Lung (tissue), 12 donors: ENCODE results near the gene RASSF5. TPM values are rescaled to one million over a fixed set of nuclear protein-coding genes. Genes with fewer than 3 reads are reported as not detected.
A peak's percentile ranks its signal among the peaks of the same experiment; 100 is the strongest.

ENCODE experiments used
- ATAC-seq: fragments of 200-7000 bp; cut with Tn5 transposase; one replicate; pipeline ENCODE4 v1.9.1; 2020; ENCODE audit warnings: moderate number of reproducible peaks; ENCODE audit not compliant: insufficient read depth, low FRiP score
- DNase-seq, 3 donors: peaks; one replicate each; pipeline ENCODE4 v3.0.0-alpha.2; 2013 to 2017
- H3K27ac ChIP-seq, 2 donors: one replicate each; pipeline ENCODE4 v1.5.1; 2013; ENCODE audit warnings: mild to moderate bottlenecking in 2 of 2, moderate library complexity in 2 of 2, control low read depth in 1 of 2, inconsistent platforms in 1 of 2, low read depth in 1 of 2, low read length in 1 of 2
- H3K27me3 ChIP-seq, 3 donors: one replicate each; pipeline ENCODE4 v1.5.1; 2013; ENCODE audit warnings: low read length in 2 of 3; ENCODE audit not compliant: control insufficient read depth in 3 of 3, insufficient read depth in 3 of 3
- H3K36me3 ChIP-seq, 4 donors: one replicate each; pipeline ENCODE4 v1.5.1; 2013; ENCODE audit warnings: low read length in 4 of 4, mild to moderate bottlenecking in 1 of 4, moderate library complexity in 1 of 4; ENCODE audit not compliant: control insufficient read depth in 4 of 4, insufficient read depth in 4 of 4
- H3K4me1 ChIP-seq, 5 donors: one replicate each; pipeline ENCODE4 v1.5.1; 2013; ENCODE audit warnings: low read length in 5 of 5, mild to moderate bottlenecking in 2 of 5, moderate library complexity in 1 of 5; ENCODE audit not compliant: control insufficient read depth in 5 of 5, insufficient read depth in 5 of 5
- H3K4me3 ChIP-seq: one replicate; pipeline ENCODE4 v1.5.1; 2013; ENCODE audit warnings: mild to moderate bottlenecking, control low read depth, moderate library complexity
- H3K9ac ChIP-seq, 2 donors: one replicate each; pipeline ENCODE4 v1.5.1; 2013; ENCODE audit warnings: low read length in 2 of 2, control low read depth in 1 of 2; ENCODE audit not compliant: insufficient read depth in 1 of 2
- H3K9me3 ChIP-seq, 4 donors: one replicate each; pipeline ENCODE4 v1.5.1; 2013; ENCODE audit warnings: low read length in 3 of 4, mild to moderate bottlenecking in 1 of 4, moderate library complexity in 1 of 4; ENCODE audit not compliant: control insufficient read depth in 4 of 4, insufficient read depth in 3 of 4
- WGBS, 2 donors: extraction: QIAGEN DNeasy Blood & Tissue Kit; methylation state at CpG; one replicate each; pipeline ENCODE4 v1.1.7; 2013; 5-methylcytosine and 5-hydroxymethylcytosine counted together
- polyA plus RNA-seq, 2 donors: library from polyadenylated mRNA; stranded (reverse); fragments of 200-250 nt; gene quantifications; one replicate each; pipeline ENCODE4 v1.2.1, GENCODE V29; 2013
- total RNA-seq, 2 donors: library from RNA; depleted of rRNA in 1 of 2; stranded (reverse); fragments of >200 nt in 1 of 2; gene quantifications; one replicate each; pipeline ENCODE4 v1.2.1, GENCODE V29; 2014 to 2021
- TF ChIP-seq, protein P1 (sequence below): IDR thresholded peaks from 2 replicates; pipeline ENCODE4 v1.5.1; 2012; ENCODE audit warnings: mild to moderate bottlenecking; ENCODE audit errors: control extremely low read depth, extremely low read depth
- donor health status: control.
- donor health status: control.
- donor health status: Bipolar disorder and iron deficiency.
- donor health status: healthy.
- donor health status: DM: yes; HTN: yes; CAD: no.

The RASSF5 gene
- total and polyA plus RNA-seq, 4 donors: 10.3 to 38.2 (median 30.7) TPM

DNA sequence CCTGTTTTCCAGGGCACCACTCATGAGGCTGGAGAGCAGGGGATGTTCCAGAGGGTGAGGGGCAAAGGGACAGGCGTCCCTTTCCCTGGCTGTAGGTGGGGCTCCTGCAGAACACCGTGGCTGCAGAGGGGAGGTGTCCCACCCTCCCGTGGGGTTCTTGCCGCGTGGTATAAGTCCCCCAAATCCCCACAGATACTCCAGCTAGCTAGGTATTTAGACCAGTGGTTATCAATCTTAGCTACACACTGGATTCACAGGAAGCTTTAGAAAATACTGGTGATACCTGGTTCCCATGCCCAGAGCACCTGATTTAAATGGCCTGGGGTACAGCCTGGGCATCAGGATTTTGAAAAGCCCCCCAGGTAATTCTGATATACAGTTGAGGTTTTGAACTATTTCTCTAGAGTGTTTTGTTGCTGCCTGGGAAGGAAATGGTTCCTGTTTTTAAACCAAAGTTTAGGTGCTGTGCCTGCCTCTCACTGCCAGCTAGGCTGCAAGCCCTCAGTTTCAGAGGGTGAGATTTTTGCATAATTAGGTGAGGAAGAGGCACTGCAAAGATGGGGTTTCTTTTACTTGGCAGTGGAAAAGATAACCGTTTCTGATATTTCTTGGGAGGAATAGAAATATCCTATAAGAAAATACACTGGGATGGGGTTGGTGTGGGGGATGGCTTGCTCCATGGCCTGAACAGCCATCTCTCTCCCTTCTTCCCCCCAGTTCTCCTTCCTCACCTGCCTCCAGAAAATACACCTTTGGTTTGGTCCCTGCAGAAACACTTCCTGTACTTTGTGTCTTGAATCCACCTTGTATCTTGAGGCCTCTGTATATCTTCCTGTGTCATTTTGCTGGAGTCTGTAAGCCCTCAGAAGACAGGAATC, 51.7 kb downstream of the RASSF5 start:
- DNase-seq (no peak), ATAC-seq (no peak)
- H3K9ac ChIP-seq: no peak overlapping the region
- H3K36me3 ChIP-seq: peaks cover 0 to 2% (median 0%) of the 10 kb centered on the region in 4 donors
- no peak overlapping the region for H3K4me3 ChIP-seq
- peaks cover 0 to 32% (median 17%) of the 10 kb centered on the region in 5 donors for H3K4me1 ChIP-seq
- no peaks in the 10 kb centered on the region for H3K9me3 ChIP-seq
- TF ChIP-seq, protein P1, sequence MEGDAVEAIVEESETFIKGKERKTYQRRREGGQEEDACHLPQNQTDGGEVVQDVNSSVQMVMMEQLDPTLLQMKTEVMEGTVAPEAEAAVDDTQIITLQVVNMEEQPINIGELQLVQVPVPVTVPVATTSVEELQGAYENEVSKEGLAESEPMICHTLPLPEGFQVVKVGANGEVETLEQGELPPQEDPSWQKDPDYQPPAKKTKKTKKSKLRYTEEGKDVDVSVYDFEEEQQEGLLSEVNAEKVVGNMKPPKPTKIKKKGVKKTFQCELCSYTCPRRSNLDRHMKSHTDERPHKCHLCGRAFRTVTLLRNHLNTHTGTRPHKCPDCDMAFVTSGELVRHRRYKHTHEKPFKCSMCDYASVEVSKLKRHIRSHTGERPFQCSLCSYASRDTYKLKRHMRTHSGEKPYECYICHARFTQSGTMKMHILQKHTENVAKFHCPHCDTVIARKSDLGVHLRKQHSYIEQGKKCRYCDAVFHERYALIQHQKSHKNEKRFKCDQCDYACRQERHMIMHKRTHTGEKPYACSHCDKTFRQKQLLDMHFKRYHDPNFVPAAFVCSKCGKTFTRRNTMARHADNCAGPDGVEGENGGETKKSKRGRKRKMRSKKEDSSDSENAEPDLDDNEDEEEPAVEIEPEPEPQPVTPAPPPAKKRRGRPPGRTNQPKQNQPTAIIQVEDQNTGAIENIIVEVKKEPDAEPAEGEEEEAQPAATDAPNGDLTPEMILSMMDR: no peak
- H3K27me3 ChIP-seq: peaks cover 0 to 9% (median 0%) of the 10 kb centered on the region in 3 donors
- peak overlapping the region in 1 of 2 donors; percentile 85 for H3K27ac ChIP-seq
- 39 to 61% methylated on average over 6 of the region's 6 CpGs for whole genome bisulfite sequencing, 2 donors

DNA sequence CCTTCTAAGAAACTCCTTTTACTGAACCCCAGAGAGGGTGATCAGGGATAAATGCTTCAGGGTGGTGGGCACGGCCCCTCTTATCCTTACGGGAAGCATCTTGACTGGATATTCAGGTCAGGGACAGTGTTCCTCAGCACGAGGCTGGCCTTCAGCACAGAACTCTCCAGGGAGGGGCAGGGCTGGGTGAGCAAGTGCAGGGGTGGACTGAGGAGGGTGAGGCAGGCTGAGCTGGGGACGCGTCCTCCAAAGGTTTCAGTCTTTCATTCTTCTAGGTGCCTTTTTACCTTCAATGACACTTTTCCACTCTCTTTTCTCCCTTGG, 52.3 kb downstream of the RASSF5 start:
- Histone ChIP-seq H3K27ac (peak overlapping the region in 1 of 2 donors; percentile 85), H3K9me3 (no peaks in the 10 kb centered on the region), H3K4me3 (no peak overlapping the region), H3K27me3 (peaks cover 0 to 9% (median 0%) of the 10 kb centered on the region in 3 donors), H3K9ac (no peak overlapping the region), H3K36me3 (peaks cover 0 to 2% (median 0%) of the 10 kb centered on the region in 4 donors), H3K4me1 (peaks cover 0 to 29% (median 17%) of the 10 kb centered on the region in 5 donors)
- 58 to 65% methylated on average over 5 of the region's 5 CpGs for WGBS, 2 donors
- TF ChIP-seq, protein P1: no peak
- DNase-seq: no peak
- no peak for ATAC-seq

DNA sequence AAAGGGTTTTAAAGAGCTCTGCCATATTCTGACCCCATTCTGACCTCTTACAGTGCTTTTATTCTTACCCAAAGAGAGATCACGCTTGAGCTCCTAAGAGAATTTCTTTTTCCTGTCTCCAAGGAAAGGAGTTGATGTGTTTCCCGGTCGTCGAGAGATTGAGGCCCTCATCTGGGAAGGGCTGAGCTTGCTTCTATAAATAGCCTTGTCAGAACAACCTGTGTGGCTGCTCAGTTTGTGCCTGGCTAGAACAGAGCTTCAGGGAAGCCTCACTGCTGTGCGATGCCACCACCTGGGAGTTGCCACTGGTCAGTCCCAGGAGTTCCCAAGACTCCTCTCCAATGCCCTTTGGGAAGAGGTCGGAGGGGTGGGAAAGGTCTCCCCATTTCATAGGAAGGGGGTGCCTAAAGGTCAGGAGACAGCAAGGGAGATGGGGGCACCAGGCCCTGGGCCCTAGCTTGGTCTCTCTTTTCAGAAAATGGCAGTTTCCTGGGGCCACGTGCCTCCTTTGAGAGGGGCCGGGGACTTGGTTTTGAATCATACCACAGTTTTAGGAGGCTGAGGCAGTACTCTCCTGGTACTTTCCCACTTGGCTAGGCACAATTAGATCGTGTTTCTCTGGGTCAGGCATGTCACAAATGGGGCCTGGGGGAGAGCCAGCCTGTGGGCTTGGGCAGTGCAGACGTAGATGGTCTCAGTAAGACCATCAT, 52.8 kb downstream of the RASSF5 start:
- Histone ChIP-seq H3K4me1 (peaks cover 0 to 29% (median 17%) of the 10 kb centered on the region in 5 donors), H3K27me3 (peaks cover 0 to 9% (median 0%) of the 10 kb centered on the region in 3 donors), H3K27ac (peak overlapping the region in 1 of 2 donors; percentile 65), H3K9ac (no peak overlapping the region), H3K4me3 (no peak overlapping the region), H3K9me3 (no peaks in the 10 kb centered on the region), H3K36me3 (peaks cover 0 to 2% (median 0%) of the 10 kb centered on the region in 4 donors)
- ATAC-seq: no peak
- TF ChIP-seq, protein P1: no peak
- DNase-seq: peak; percentile 47 to 76 (median 51)
- 64 to 73% methylated on average over 10 of the region's 10 CpGs for WGBS, 2 donors
